KG1 (cell line): Measurements from ENCODE around the gene SDK1.

ENCODE experiments used
- DNase-seq: peaks from one replicate; lab custom pipeline; 2025; lab: John Stamatoyannopoulos, UW

The SDK1 gene

DNA sequence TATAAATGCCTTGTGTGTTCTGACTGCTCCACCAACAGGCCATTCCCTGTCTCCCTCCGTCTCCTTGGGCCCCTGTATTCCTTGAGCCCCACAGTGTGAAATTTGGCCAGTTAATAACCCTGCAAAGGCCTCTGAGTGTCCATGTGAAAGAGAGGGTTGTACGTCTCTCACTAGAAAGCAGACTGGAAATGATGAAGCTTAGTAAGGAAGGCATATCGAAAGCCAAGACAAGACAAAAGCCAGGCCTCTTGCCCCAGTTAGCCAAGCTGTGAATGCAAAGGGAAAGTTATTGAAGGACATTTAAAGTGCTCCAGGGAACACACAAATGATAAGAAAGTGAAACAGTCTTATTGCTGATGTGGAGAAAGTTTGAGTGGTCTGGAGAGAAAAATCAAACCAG is 680.2 kb downstream of the SDK1 start:
- DNase-seq: no peak

- DNase-seq: no peak
Observed at GRCh38 chr7:3984456-3984855, 683.4 kb downstream of the SDK1 start.

GRCh38 chr7:3986927-3987326 is 685.9 kb downstream of the SDK1 start:
- DNase-seq: no peak

GRCh38 chr7:3987426-3987927 is 686.4 kb downstream of the SDK1 start:
- DNase-seq: no peak

DNA sequence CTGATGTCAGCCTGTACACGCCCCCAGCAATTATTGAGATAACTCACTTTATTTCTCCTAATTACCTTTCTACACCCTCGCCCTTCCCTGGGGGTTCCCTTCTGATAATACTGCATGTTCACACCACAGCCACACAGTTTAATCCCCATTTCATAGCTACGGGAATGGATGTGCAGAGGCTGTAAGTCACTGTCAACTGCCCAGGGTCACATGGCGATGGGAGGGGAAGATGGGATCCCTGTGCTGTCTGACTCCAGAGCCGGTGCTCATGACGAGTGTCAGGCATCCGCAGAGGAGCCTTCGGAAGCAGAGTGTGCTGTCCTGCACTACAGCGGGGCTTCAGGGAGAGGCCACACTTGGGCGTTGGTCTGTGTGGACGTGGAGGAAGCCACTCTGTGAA is 688.7 kb downstream of the SDK1 start:
- no peak for DNase-seq

- DNase-seq: no peak
Observed at GRCh38 chr7:3991731-3992231, 690.7 kb downstream of the SDK1 start.

DNA sequence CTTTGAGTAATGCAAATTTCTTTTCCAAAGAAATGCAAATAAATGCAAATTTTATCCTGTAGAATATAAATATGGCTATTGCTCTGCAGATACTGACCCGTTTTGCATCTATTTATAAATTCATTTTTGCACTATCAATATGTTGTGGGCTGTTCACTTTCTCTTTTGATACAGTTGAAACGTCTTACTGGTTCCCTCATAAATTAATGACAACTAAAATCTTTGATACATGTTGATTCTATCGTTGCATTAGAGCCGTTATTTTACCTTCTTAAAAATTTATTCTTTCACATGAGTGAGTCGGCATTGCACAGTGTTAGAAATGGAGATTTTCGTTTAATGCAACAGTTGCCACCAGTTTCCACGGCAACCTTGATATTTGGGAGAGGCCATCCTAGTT is 691.8 kb downstream of the SDK1 start:
- no peak for DNase-seq

GRCh38 chr7:3994764-3995163 is 693.7 kb downstream of the SDK1 start:
- DNase-seq: no peak

DNA sequence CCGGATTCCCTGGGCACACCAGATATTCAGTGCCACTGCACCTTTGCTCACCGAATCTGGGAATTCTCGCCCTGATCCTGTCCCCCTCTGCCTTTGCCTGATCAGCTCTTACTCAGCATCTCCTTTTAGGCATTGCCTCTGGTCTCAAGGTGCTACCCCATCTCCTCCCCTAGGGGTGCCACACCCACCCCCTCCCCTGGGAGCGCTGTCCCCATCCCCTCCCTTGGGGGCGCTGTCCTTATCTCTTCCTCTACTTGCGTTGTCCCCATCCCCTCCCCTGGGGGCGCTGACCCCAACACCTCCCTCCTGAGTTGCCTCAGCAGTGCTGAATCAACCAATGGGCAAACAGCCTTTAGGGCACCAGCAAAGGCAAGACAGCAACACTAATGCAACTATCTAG is 694.1 kb downstream of the SDK1 start:
- no peak for DNase-seq

- no peak for DNase-seq
Observed at GRCh38 chr7:3998060-3998459, 697.0 kb downstream of the SDK1 start.

GRCh38 chr7:4000139-4000538 is 699.1 kb downstream of the SDK1 start:
- no peak for DNase-seq

DNA sequence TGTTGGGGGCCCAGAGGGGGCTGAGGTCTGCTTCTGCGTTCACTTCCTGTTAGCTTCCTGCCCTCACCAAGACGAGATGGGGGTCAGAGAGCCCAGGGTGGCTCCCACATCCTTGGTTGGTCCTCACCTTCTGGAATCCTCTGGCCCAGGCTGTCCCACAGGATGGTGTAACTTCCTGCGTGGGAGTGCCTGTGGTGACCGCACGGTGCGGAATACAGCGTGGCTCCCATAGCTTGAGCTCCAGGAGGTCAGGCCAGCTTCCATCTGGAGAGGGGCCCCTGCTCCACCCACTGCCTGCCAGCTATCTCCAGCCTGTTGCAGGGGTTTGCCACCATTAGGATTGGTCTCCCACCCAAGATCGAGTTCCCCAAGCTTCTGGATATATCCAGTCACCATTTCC is 699.9 kb downstream of the SDK1 start:
- DNase-seq: no peak

GRCh38 chr7:4001742-4002141 is 700.7 kb downstream of the SDK1 start:
- no peak for DNase-seq

DNA sequence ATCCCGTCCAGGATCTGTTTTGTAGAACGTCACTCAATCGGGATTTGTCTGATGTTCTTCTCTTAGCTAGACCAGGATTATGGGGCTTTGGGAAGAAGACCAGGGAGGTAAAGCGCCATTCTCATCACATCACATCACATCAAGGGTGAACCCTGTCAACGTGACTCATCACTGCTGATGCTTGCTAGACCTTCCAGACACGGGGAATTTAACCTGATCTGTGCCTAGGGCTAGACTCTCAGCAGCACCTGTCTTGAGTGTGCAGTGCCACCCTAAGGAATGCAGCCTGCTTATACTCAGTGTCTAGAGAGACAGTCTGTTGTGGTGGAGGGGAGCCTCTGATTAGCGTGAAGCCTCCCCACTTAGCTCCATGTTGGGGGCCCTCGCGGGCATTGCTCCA is 702.5 kb downstream of the SDK1 start:
- no peak for DNase-seq

DNA sequence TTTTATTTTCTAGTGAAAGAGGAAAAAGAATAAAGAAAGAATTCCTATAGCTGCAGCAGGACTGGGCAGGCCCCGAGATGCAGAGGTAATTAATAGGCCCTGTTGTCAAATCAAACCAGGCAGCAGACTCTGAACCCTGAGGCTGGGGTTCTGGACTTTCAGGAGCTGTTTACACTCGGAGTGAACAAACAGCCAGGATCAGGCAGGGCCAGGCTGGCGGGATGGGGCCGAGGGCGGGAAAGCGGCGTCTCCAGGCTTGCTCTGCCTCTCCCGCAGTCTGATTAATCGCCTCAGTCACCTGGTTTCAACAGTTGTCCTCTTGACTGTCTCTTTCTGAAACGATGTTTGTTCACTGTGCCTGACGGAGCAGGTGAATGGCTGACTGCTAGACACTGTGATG is 705.6 kb downstream of the SDK1 start:
- no peak for DNase-seq

DNA sequence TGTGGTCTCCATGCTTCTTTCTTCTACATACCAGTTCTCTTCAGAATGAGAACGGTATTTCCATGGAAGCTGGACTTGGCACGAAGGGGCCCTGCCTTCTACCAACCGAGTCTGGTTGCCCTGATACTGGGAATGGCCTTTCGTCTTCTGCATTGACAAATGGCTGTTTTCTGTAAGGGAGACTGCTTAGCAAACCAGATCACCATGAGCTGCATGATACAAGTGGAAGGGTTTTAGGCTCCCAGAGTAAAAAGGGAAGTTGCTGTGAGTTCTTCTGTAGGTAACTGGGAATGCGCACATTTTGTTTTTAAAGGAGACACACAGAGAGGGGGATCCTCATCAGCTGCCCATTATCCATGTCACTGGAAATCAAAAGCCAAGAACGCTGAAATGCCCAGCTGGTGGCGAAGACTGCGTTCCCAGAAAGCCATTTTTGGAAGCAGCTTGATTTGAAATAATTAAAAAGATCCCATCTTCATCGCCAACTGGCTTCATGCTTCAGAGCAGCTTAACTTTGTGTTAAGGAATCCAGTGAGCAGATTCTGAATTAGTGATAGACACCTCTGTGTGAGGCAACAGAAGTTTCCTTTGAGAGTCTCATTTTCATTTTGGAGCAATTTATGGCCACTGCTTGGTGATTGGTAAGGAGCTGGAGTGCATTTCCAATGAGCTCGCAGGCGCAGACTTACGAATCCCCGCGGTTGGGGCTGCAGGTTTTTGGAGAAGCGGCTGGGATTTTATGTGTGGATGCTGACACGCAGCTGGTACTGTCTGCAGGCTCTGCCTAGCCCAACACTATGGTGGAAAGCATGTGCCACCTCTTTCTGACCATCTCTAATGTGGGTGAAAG is 708.4 kb downstream of the SDK1 start:
- no peak for DNase-seq

DNA sequence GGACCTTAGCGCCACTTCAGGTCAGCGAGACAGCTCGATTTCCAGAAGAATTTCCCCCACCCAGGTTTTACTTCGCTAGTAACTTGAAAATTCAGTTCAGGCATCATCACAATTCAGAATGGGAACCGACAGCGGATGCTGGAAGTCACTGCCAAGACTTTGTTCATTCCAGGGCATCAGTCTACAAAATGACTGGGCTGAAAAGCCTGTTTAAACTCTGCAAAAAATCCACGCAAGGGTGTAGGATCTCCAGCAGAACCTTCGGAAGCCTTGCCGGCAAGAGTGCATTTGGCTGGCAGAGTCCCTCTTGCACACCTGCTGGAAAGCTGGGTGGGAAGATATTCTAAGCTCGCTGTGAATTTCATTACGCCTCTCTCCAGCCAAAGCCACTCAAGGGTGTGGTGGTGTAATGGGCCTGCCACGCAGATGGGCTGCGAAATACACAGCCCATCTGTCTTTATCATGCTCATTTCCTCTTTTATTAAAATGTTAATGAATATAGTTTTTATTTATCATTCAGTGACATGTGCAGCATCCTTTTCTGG is 709.1 kb downstream of the SDK1 start:
- DNase-seq: no peak

DNA sequence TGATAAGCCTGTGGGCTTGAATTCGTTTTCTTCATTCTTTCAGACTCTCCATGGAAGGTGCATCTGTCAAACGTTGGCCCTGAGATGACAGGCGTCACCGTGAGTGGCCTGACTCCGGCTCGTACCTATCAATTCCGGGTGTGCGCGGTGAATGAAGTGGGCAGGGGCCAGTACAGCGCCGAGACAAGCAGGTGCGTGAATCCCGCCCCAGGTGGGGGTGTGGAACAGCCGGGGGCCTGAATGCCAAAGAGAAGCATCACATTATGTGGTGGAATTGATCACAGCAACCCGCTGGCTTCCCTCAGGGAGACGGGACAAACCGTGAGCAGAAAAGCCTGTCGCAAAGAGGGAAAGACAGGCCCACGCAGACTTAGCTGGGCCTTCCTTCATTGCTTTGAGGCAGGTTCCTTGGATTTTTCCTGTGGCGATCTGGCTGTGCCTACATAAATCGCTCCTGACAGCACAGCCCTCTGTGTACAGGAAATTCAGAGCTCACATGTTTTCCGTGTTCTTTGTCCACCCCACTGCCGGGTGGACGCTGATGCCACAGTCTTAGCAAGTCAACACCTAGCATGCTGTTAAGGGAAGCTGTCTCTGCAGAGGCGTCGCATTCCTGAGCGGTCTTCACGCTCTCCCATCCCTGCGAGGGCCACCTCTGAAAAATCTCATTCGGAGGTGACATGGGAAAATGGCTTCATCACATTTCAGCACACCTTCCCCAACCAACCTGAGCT is 710.0 kb downstream of the SDK1 start:
- DNase-seq: no peak

DNA sequence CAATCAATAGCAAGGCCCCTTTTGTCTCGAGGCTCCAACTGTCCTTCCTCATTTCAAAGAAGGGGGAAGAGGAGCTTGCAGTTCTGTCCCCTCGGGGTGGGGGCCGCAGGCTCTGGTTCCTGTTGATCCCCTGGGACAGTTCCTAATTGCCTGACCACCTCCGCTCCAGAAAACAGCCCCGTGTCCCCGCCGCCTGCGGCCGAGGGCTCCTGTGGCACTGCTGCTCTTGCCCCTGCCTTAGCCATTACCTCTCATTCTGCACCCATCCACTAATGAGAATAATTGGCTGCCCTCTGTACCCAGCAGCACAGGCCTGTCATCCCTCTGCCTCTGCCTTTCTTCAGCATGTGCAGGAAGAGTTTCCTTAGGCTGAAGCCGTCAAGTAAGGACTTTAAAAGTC is 712.7 kb downstream of the SDK1 start:
- no peak for DNase-seq

DNA sequence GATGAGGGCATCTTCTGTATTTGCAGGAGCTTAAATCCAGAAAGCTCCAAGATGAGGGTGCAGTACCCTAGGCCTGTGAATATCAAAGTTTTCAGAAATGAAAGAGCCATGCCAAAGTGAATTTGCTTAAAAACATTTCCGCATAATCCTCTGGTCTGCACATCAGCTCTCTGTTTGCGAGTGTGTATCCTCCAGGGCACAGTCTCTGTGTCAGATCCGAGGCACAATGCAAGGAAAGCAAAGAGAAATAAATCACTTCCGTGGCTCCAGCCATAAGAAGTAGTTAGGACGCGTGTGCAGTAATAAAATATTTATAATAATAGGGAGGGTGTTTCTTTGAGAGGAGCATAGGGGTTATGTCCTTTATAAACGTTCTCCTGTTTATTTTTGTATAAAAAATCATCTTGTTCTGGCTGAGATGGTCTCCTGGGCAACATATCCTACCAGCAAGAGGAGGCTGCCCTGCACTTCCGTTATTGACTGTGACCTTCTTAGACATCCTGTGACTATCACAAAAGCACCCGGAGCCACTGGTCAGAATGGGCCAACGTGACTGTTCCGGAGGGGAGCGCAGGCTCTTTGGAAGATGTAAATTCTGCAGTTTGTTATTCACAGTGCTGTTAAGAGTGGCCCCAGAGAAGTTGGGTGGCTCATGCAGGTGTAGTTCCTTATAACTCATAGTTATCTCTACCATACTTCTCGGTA is 713.4 kb downstream of the SDK1 start:
- DNase-seq: no peak

DNA sequence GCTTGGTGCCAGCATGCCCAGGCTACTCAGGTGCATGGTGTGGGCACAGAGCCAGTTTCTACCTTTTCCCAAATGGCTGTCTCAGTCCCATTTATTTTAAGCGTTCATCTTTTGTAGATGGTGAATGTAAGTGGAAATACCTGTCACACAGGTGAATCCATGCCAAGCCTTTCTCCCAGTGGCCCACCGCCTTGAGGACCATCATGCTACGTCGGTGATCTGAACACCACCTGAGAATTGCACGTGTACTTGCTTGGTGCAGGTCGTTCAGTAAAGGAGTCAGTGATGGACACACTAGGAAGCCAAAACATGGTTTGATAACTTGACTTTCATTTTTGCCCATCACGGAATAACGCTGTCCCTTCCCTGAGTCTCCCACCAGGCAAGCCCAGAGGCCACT is 714.3 kb downstream of the SDK1 start:
- DNase-seq: no peak

GRCh38 chr7:4015996-4016395 is 714.9 kb downstream of the SDK1 start:
- DNase-seq: no peak
